Left ventricle myocardium inferior (tissue), 1 donor: ENCODE measurements around the gene DDX59. TPM values are rescaled to one million over a fixed set of nuclear protein-coding genes. Genes with fewer than 3 reads are reported as not detected.

ENCODE experiments used
- DNase-seq: peaks from one replicate; pipeline ENCODE4 v3.0.0-alpha.2; 2020
- H3K27ac ChIP-seq: fragments of 200-600 bp; replicated peaks from 2 replicates; pipeline ENCODE4 v1.8.0; 2021
- H3K27me3 ChIP-seq: fragments of 200-600 bp; 2 replicates; pipeline ENCODE4 v1.8.0; 2021; ENCODE audit warnings: low read depth
- H3K36me3 ChIP-seq: fragments of 200-600 bp; 2 replicates; pipeline ENCODE4 v1.8.0; 2021
- H3K4me1 ChIP-seq: fragments of 200-600 bp; 2 replicates; pipeline ENCODE4 v1.8.0; 2021
- H3K4me3 ChIP-seq: fragments of 200-600 bp; 2 replicates; pipeline ENCODE4 v1.8.0; 2021; ENCODE audit warnings: mild to moderate bottlenecking, moderate library complexity
- H3K9me3 ChIP-seq: fragments of 200-600 bp; replicated peaks from 2 replicates; pipeline ENCODE4 v1.8.0; 2021
- intact Hi-C: fragments of 100-400 bp; cut with micrococcal nuclease; formaldehyde crosslinking; loops from one replicate; pipeline ENCODE4 v1.11.0; 2022
- total RNA-seq: library from RNA; stranded (reverse); fragmentation: NEBNext Ultra II Directional; extraction: Animal tissue kit (Norgen Biotek cat#: 25700); gene quantifications from one replicate; pipeline ENCODE4 v1.2.1, GENCODE V29; 2021
- TF ChIP-seq, protein P1 (sequence below): fragments of 200-600 bp; IDR thresholded peaks from 2 replicates; pipeline ENCODE4 v1.8.0; 2021; ENCODE audit warnings: antibody characterized with exemption, mild to moderate bottlenecking, borderline replicate concordance
- donor health status: DM: no; HTN: yes; CAD: no; lungs with severe emphysema.

DDX59 gene
- total RNA-seq, 1 donor from 2014 or later: 11.9 TPM

- Histone ChIP-seq H3K4me3 (no peak overlapping the region), H3K27ac (no peak overlapping the region), H3K27me3 (no peaks in the 10 kb centered on the region), H3K9me3 (no peaks in the 10 kb centered on the region), H3K4me1 (no peaks in the 10 kb centered on the region), H3K36me3 (no peaks in the 10 kb centered on the region)
- intact Hi-C loops: loop anchor here (10.0 kb wide), 1 partner anchor 68 kb away; no protein-coding TSS in a partner anchor
- DNase-seq: no peak
- TF ChIP-seq, protein P1, sequence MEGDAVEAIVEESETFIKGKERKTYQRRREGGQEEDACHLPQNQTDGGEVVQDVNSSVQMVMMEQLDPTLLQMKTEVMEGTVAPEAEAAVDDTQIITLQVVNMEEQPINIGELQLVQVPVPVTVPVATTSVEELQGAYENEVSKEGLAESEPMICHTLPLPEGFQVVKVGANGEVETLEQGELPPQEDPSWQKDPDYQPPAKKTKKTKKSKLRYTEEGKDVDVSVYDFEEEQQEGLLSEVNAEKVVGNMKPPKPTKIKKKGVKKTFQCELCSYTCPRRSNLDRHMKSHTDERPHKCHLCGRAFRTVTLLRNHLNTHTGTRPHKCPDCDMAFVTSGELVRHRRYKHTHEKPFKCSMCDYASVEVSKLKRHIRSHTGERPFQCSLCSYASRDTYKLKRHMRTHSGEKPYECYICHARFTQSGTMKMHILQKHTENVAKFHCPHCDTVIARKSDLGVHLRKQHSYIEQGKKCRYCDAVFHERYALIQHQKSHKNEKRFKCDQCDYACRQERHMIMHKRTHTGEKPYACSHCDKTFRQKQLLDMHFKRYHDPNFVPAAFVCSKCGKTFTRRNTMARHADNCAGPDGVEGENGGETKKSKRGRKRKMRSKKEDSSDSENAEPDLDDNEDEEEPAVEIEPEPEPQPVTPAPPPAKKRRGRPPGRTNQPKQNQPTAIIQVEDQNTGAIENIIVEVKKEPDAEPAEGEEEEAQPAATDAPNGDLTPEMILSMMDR: no peak
Measured at GRCh38 chr1:200676829-200677228, 7.1 kb upstream of the DDX59 start.

DNA sequence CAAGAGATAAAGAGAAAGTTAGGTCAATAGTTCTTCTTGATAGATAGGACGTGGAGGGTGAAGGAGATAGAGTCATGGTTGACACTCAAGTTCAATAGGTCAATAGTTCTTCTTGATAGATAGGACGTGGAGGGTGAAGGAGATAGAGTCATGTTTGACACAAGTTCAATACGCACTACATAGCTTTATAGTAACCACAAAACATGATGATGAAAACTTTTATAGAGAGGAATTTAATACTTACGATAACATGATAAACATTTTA, 5.8 kb upstream of the DDX59 start:
- TF ChIP-seq, protein P1: no peak
- intact Hi-C loops: loop anchor here (10.0 kb wide), 1 partner anchor 69 kb away; no protein-coding TSS in a partner anchor

GRCh38 chr1:200674838-200675587, 5.3 kb upstream of the DDX59 start:
- Histone ChIP-seq H3K9me3 (no peaks in the 10 kb centered on the region), H3K4me3 (no peak overlapping the region), H3K27ac (no peak overlapping the region), H3K27me3 (no peaks in the 10 kb centered on the region), H3K4me1 (peaks cover 9% of the 10 kb centered on the region), H3K36me3 (no peaks in the 10 kb centered on the region)
- TF ChIP-seq, protein P1: no peak
- intact Hi-C loops: loop anchor here (10.0 kb wide), 1 partner anchor 70 kb away; no protein-coding TSS in a partner anchor
- no peak for DNase-seq

More for the DNA sequence above, 5.8 kb upstream of the DDX59 start:
- Histone ChIP-seq H3K4me1 (peaks cover 4% of the 10 kb centered on the region), H3K27ac (no peak overlapping the region), H3K9me3 (no peaks in the 10 kb centered on the region), H3K4me3 (no peak overlapping the region), H3K36me3 (no peaks in the 10 kb centered on the region), H3K27me3 (no peaks in the 10 kb centered on the region)
- no peak for DNase-seq

DNA sequence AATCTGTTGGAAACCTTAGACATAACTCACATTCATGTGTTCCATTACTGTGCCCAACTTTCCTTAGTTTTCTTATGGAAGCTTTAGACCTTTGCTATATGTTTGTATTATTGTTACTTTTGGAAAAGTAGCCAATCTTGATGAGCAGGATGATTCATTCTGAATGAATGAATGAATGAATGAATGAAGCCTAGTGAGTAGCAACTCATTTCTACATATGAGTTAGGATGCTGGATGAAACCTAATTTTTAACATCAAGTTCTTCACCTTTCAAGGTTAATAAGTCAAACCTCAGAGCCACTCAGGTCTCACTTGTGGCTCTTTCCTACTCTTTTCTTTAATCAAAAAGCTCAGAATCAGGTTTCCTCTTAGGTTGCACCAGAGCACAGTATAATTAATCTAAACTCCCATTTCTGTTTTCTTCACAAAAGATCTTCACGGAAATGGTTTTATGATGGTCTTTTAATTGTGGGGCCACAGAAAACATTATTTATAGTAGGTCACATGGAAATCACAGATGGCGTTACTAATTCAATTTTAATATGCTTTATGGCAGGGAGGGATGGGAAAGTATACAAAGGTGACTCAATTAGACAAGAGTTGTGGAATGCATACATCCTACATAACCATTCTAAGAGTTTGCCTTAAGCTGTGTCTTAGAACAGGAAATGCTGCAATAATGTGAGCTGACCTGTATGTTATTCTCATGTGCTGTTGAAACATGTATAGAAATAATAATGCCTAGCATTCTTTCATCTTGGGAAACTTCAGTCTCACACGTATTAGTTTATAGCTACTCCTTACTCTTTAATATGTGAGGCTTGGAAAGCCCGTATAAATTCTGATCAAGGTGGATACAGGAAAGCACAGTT, 4.5 kb upstream of the DDX59 start:
- no peak for DNase-seq
- no peaks in the 10 kb centered on the region for H3K36me3 ChIP-seq
- H3K4me3 ChIP-seq: no peak overlapping the region
- H3K9me3 ChIP-seq: no peaks in the 10 kb centered on the region
- no peaks in the 10 kb centered on the region for H3K27me3 ChIP-seq
- peaks cover 13% of the 10 kb centered on the region for H3K4me1 ChIP-seq
- TF ChIP-seq, protein P1: no peak
- intact Hi-C loops: loop anchor here (10.0 kb wide), 1 partner anchor 71 kb away; no protein-coding TSS in a partner anchor
- H3K27ac ChIP-seq: no peak overlapping the region

- H3K4me1 ChIP-seq: peaks cover 24% of the 10 kb centered on the region
- DNase-seq: no peak
- H3K36me3 ChIP-seq: no peaks in the 10 kb centered on the region
- H3K27ac ChIP-seq: peak overlapping the region; percentile 100
- H3K4me3 ChIP-seq: no peak overlapping the region
- H3K27me3 ChIP-seq: no peaks in the 10 kb centered on the region
- no peaks in the 10 kb centered on the region for H3K9me3 ChIP-seq
- TF ChIP-seq, protein P1: no peak
- intact Hi-C loops: loop anchor here (10.0 kb wide), 1 partner anchor 73 kb away; no protein-coding TSS in a partner anchor
Measured at GRCh38 chr1:200671235-200671786, 1.6 kb upstream of the DDX59 start.
